HEK293 (cell line): Measurements from ENCODE around the gene SNX15.
A peak's percentile ranks its signal among the peaks of the same experiment; 100 is the strongest.

Experiments used
- CTCF ChIA-PET: fragments of 350-600 bp; formaldehyde crosslinking; extraction: SDS; loops from one replicate; lab custom pipeline; 2021; ENCODE audit warnings: antibody characterized with exemption; lab: Yijun Ruan, JAX
- POLR2A ChIA-PET: fragments of 300-600 bp; formaldehyde crosslinking; extraction: SDS; loops from one replicate; lab custom pipeline; 2020; ENCODE audit warnings: antibody characterized with exemption, inconsistent platforms; lab: Yijun Ruan, JAX
- H3K27ac ChIP-seq: fragments of 200-500 bp; sonication (Bioruptor generic); 2 replicates; pipeline ENCODE4 v1.5.1; 2014; ENCODE audit warnings: low read depth, low read length, control low read depth, inconsistent platforms; ENCODE audit errors: extremely low read depth
- H3K36me3 ChIP-seq, 2 experiments: fragments of 200-500 bp in 1 of 2; sonication (Bioruptor generic) in 1 of 2; 1 replicate in 1 of 2; 2 replicates in 1 of 2; pipeline ENCODE4 v1.5.1; 2014 to 2017; ENCODE audit warnings: inconsistent platforms in 2 of 2, low read length in 2 of 2; ENCODE audit not compliant: control insufficient read depth in 2 of 2, insufficient read depth in 1 of 2
- H3K4me1 ChIP-seq: fragments of 200-500 bp; sonication (Bioruptor generic); 2 replicates; pipeline ENCODE4 v1.5.1; 2014; ENCODE audit warnings: mild to moderate bottlenecking, low read length, inconsistent platforms; ENCODE audit not compliant: control insufficient read depth, insufficient read depth
- H3K4me3 ChIP-seq: 2 replicates; pipeline ENCODE4 v1.5.1; 2011; ENCODE audit warnings: low read depth, mild to moderate bottlenecking, control low read depth, low read length, moderate library complexity
- H3K9me3 ChIP-seq: fragments of 200-500 bp; sonication (Bioruptor generic); 2 replicates; pipeline ENCODE4 v1.5.1; 2014; ENCODE audit warnings: low read depth, low read length, inconsistent platforms; ENCODE audit not compliant: control insufficient read depth, insufficient read depth
- EGR2 ChIP-seq: fragments of 450-650 bp; formaldehyde crosslinking; IDR thresholded peaks from 2 replicates; pipeline ENCODE4 v1.5.1; 2016; ENCODE audit warnings: low read depth, missing biosample characterization, missing genetic modification characterization
- HOXA7 ChIP-seq: sonication (generic); formaldehyde crosslinking; IDR thresholded peaks from 2 replicates; pipeline ENCODE4 v1.8.1; 2022; ENCODE audit warnings: missing genetic modification reagents, borderline replicate concordance
- KLF1 ChIP-seq: fragments of 450-650 bp; formaldehyde crosslinking; IDR thresholded peaks from 2 replicates; pipeline ENCODE4 v1.5.1; 2016; ENCODE audit warnings: missing biosample characterization, missing genetic modification characterization
- KLF9 ChIP-seq: fragments of 450-650 bp; formaldehyde crosslinking; IDR thresholded peaks from 2 replicates; pipeline ENCODE4 v1.5.1; 2016; ENCODE audit warnings: missing biosample characterization, missing genetic modification characterization, low read depth
- SP3 ChIP-seq: fragments of 450-650 bp; formaldehyde crosslinking; IDR thresholded peaks from 2 replicates; pipeline ENCODE4 v1.5.1; 2016; ENCODE audit warnings: missing biosample characterization, missing genetic modification characterization
- YY2 ChIP-seq: fragments of 450-650 bp; formaldehyde crosslinking; IDR thresholded peaks from 2 replicates; pipeline ENCODE4 v1.5.1; 2016; ENCODE audit warnings: missing biosample characterization, missing genetic modification characterization
- ZNF133 ChIP-seq: fragments of 450-650 bp; formaldehyde crosslinking; IDR thresholded peaks from 2 replicates; pipeline ENCODE4 v1.5.1; 2016; ENCODE audit warnings: missing biosample characterization, missing genetic modification characterization
- ZNF146 ChIP-seq: fragments of 450-650 bp; formaldehyde crosslinking; IDR thresholded peaks from 2 replicates; pipeline ENCODE4 v1.5.1; 2016; ENCODE audit warnings: missing biosample characterization, missing genetic modification characterization
- ZNF175 ChIP-seq: fragments of 450-650 bp; formaldehyde crosslinking; IDR thresholded peaks from 2 replicates; pipeline ENCODE4 v1.5.1; 2016; ENCODE audit warnings: missing biosample characterization, missing genetic modification characterization
- ZNF211 ChIP-seq: fragments of 450-650 bp; formaldehyde crosslinking; IDR thresholded peaks from 2 replicates; pipeline ENCODE4 v1.5.1; 2016; ENCODE audit warnings: low read depth, missing biosample characterization, missing genetic modification characterization
- ZNF239 ChIP-seq: fragments of 450-650 bp; formaldehyde crosslinking; IDR thresholded peaks from 2 replicates; pipeline ENCODE4 v1.5.1; 2016; ENCODE audit warnings: missing biosample characterization, missing genetic modification characterization
- ZNF266 ChIP-seq: fragments of 450-650 bp; formaldehyde crosslinking; IDR thresholded peaks from 2 replicates; pipeline ENCODE4 v1.5.1; 2016; ENCODE audit warnings: missing biosample characterization, missing genetic modification characterization, low read depth
- ZNF292 ChIP-seq: fragments of 450-650 bp; formaldehyde crosslinking; IDR thresholded peaks from 2 replicates; pipeline ENCODE4 v1.5.1; 2016; ENCODE audit warnings: low read depth, missing biosample characterization, missing genetic modification characterization, borderline replicate concordance
- ZNF335 ChIP-seq: fragments of 450-650 bp; formaldehyde crosslinking; conservative IDR thresholded peaks from 2 replicates; pipeline ENCODE4 v1.5.1; 2016; ENCODE audit warnings: missing biosample characterization, missing genetic modification characterization
- ZNF501 ChIP-seq: fragments of 450-650 bp; formaldehyde crosslinking; IDR thresholded peaks from 2 replicates; pipeline ENCODE4 v1.5.1; 2016; ENCODE audit warnings: missing biosample characterization, missing genetic modification characterization
- ZNF529 ChIP-seq: fragments of 450-650 bp; formaldehyde crosslinking; IDR thresholded peaks from 2 replicates; pipeline ENCODE4 v1.5.1; 2017; ENCODE audit warnings: missing genetic modification characterization, missing biosample characterization; ENCODE audit not compliant: insufficient replicate concordance
- ZNF549 ChIP-seq: fragments of 450-650 bp; IDR thresholded peaks from 2 replicates; pipeline ENCODE4 v1.5.1; 2018; ENCODE audit warnings: missing biosample characterization, missing genetic modification characterization, mild to moderate bottlenecking, inconsistent platforms, moderate library complexity
- ZNF558 ChIP-seq: fragments of 450-650 bp; formaldehyde crosslinking; IDR thresholded peaks from 2 replicates; pipeline ENCODE4 v1.5.1; 2016; ENCODE audit warnings: missing biosample characterization, missing genetic modification characterization
- ZNF747 ChIP-seq: fragments of 450-650 bp; formaldehyde crosslinking; IDR thresholded peaks from 2 replicates; pipeline ENCODE4 v1.5.1; 2016; ENCODE audit warnings: missing biosample characterization, missing genetic modification characterization
- ZNF768 ChIP-seq: fragments of 450-650 bp; formaldehyde crosslinking; IDR thresholded peaks from 2 replicates; pipeline ENCODE4 v1.5.1; 2018; ENCODE audit warnings: missing biosample characterization, mild to moderate bottlenecking, missing genetic modification characterization
- ZSCAN23 ChIP-seq: fragments of 450-650 bp; formaldehyde crosslinking; IDR thresholded peaks from 2 replicates; pipeline ENCODE4 v1.5.1; 2016; ENCODE audit warnings: missing biosample characterization, missing genetic modification characterization
- ZXDB ChIP-seq: fragments of 450-650 bp; formaldehyde crosslinking; IDR thresholded peaks from 2 replicates; pipeline ENCODE4 v1.5.1; 2016; ENCODE audit warnings: missing biosample characterization, missing genetic modification characterization
- TF ChIP-seq, protein P1 (sequence below): fragments of 450-650 bp; formaldehyde crosslinking; IDR thresholded peaks from 2 replicates; pipeline ENCODE4 v1.5.1; 2016; ENCODE audit warnings: missing biosample characterization, missing genetic modification characterization
- TF ChIP-seq, protein P2 (sequence below): fragments of 450-650 bp; formaldehyde crosslinking; IDR thresholded peaks from 2 replicates; pipeline ENCODE4 v1.5.1; 2016; ENCODE audit warnings: missing biosample characterization, missing genetic modification characterization
- TF ChIP-seq, protein P3 (sequence below): fragments of 450-650 bp; formaldehyde crosslinking; IDR thresholded peaks from 2 replicates; pipeline ENCODE4 v1.5.1; 2017; ENCODE audit warnings: missing biosample characterization, missing genetic modification characterization

The SNX15 gene

DNA sequence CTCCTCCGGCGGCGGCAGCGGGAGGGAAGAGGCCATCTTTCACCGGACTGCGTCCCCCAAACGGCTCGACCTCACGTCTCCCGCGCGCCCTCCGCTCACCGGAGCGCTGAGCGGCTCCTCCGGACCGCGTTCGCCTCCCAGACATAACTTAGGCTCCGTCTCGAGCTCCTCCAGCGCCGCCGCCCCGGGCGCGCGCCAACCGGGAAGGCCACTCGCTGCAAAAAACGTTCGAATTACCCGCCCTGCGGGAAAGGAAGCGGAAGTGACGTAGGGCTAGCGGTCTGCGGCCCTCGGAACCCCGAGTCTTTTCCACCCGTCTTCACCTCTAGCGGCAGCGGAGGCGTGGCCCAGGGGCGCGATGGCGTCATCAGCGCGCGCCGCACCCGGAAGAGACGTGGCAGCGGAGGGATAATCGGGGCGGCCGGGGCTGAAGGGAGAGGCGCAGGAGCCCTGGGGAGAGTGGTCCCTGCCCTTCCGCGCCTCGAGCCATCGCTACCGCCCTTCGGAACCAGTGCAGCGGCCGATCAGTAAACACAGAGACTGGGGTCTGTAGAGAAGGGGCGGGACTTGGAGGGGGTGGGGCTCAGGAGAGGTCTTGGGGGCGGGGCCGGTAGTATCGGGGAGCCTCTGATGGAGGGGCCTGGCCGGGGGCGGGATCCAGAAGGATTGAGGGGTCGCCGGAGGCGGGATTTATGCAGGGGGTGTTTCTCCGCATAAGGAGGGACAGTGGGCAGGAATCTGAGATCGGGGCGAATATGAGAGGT, 56.8 kb downstream of the SNX15 start, which contains the start of the genes CDCA5 and ZFPL1 (continued):
- TF ChIP-seq KLF1 (tag by site-specific recombination): peak; percentile 73
- TF ChIP-seq ZNF266: no peak
- no peak for TF ChIP-seq HOXA7 (CRISPR knock-in tag)

DNA sequence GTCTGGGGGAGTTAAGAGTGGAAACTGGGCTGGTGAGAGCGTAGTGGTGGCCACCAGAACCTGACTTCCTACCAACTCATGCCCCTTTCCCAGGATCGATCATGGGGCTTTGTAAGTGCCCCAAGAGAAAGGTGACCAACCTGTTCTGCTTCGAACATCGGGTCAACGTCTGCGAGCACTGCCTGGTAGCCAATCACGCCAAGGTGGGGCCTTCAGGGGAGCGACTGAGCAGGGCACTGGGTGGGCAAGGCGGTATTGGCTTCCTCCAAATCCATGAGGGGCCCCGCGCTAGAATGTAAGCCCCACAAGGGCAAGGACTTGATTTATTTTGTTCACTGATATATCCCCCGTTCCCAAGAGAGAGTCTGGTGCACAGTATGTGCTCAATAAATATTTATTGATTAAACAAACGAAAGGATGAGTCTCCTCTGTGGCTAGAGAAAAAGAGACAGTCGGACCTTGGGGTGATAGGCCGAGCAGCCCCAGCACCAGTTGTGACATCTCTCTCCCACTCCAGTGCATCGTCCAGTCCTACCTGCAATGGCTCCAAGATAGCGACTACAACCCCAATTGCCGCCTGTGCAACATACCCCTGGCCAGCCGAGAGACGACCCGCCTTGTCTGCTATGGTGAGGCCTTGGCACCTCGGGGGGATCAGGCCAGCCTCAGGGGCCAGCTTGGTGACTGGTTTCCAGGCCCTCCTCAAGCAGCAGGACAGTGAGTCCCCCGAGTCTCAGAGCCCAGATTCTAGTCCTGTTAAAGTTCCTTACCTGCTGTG, 57.5 kb downstream of the SNX15 start:
- Histone ChIP-seq H3K4me3 (peak overlapping the region; percentile 92), H3K4me1 (peaks cover 3% of the 10 kb centered on the region; the same call in 1 of the 2 replicates), H3K9me3 (no peaks in the 10 kb centered on the region), H3K27ac (peak overlapping the region; percentile 27; the same call in 1 of the 2 replicates), H3K36me3 (peaks cover 5 to 79% of the 10 kb centered on the region in 2 experiments; a peak in 2 of 3 replicates)
- TF ChIP-seq EGR2 (tag by site-specific recombination): no peak
- ChIA-PET POLR2A (interaction anchor here (0.6 to 1.3 kb wide), 5 partner anchors 9 to 234 kb away, joined by 3 to 5 read pairs (median 5); partner anchors contain the start of genes FAU, MRPL49 and VPS51), CTCF (no interaction called here)

DNA sequence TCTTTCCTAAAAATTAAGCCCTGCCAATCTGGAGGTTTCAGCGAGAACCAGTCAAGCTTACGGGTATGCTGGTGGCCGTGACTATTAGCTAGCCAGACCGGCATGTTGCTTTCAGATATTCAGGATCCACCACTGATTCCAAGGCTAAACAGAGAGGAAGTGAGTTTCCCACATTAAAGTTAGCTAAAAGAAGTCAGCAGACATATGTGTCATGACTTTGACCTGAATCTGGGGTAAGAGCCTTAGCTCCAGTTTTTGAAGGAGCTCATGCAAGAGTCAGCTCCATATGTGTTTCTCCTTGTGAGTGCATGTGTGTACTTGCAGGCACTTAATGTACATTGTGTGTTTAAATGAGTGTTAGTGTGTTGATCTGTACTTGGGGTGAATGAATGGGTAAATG, 58.2 kb downstream of the SNX15 start:
- no peak overlapping the region for H3K4me3 ChIP-seq
- TF ChIP-seq ZXDB (tag by site-specific recombination) (no peak), ZNF747 (tag by site-specific recombination) (no peak), KLF9 (tag by site-specific recombination) (no peak), ZNF501 (tag by site-specific recombination) (no peak), ZNF239 (no peak), ZNF211 (tag by site-specific recombination) (no peak), ZNF529 (no peak), ZSCAN23 (tag by site-specific recombination) (no peak), ZNF335 (no peak), ZNF292 (tag by site-specific recombination) (no peak), ZNF146 (no peak), ZNF175 (tag by site-specific recombination) (no peak)
- TF ChIP-seq, protein P1, sequence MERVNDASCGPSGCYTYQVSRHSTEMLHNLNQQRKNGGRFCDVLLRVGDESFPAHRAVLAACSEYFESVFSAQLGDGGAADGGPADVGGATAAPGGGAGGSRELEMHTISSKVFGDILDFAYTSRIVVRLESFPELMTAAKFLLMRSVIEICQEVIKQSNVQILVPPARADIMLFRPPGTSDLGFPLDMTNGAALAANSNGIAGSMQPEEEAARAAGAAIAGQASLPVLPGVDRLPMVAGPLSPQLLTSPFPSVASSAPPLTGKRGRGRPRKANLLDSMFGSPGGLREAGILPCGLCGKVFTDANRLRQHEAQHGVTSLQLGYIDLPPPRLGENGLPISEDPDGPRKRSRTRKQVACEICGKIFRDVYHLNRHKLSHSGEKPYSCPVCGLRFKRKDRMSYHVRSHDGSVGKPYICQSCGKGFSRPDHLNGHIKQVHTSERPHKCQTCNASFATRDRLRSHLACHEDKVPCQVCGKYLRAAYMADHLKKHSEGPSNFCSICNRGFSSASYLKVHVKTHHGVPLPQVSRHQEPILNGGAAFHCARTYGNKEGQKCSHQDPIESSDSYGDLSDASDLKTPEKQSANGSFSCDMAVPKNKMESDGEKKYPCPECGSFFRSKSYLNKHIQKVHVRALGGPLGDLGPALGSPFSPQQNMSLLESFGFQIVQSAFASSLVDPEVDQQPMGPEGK (tag by site-specific recombination): no peak
- ChIA-PET POLR2A (interaction anchor here (0.6 to 1.3 kb wide), 5 partner anchors 9 to 235 kb away, joined by 3 to 5 read pairs (median 5); partner anchors contain the start of genes FAU, MRPL49 and VPS51), CTCF (no interaction called here)
- H3K36me3 ChIP-seq: peaks cover 3 to 74% of the 10 kb centered on the region in 2 experiments; a peak in 2 of 3 replicates
- no peaks in the 10 kb centered on the region for H3K9me3 ChIP-seq
- H3K27ac ChIP-seq: no peak overlapping the region
- peaks cover 3% of the 10 kb centered on the region; the same call in 1 of the 2 replicates for H3K4me1 ChIP-seq

DNA sequence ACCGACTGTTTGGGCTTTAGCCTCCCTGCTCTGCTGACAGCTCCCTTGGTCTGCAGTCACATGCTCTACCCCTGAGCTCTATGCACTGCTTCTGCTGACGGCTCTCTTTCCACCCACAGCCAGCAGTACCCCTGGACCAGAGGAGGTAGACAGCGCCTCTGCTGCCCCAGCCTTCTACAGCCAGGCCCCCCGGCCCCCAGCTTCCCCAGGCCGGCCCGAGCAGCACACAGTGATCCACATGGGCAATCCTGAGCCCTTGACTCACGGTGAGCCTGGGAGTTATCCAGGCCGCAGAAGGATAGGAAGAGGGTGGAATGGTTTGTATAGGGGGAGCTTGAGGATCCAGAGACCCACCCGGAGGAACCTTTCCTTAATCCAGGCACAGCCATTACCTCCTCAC, 59.6 kb downstream of the SNX15 start:
- no peaks in the 10 kb centered on the region for H3K9me3 ChIP-seq
- no peak overlapping the region for H3K27ac ChIP-seq
- H3K4me1 ChIP-seq: peaks cover 3% of the 10 kb centered on the region; the same call in 1 of the 2 replicates
- CTCF ChIA-PET: no interaction called here
- H3K36me3 ChIP-seq: peaks cover 0 to 60% of the 10 kb centered on the region in 2 experiments; a peak in 1 of 3 replicates
- no peak overlapping the region for H3K4me3 ChIP-seq
- POLR2A ChIA-PET: interaction anchor here (0.9 kb wide), 1 partner anchor 14 kb away, joined by 4 read pairs; no protein-coding TSS in a partner anchor
- TF ChIP-seq ZNF558 (no peak), YY2 (tag by site-specific recombination) (no peak), SP3 (tag by site-specific recombination) (no peak), ZNF768 (tag by site-specific recombination) (no peak), ZNF133 (tag by site-specific recombination) (no peak), ZNF549 (tag by site-specific recombination) (no peak)
- TF ChIP-seq, protein P2, sequence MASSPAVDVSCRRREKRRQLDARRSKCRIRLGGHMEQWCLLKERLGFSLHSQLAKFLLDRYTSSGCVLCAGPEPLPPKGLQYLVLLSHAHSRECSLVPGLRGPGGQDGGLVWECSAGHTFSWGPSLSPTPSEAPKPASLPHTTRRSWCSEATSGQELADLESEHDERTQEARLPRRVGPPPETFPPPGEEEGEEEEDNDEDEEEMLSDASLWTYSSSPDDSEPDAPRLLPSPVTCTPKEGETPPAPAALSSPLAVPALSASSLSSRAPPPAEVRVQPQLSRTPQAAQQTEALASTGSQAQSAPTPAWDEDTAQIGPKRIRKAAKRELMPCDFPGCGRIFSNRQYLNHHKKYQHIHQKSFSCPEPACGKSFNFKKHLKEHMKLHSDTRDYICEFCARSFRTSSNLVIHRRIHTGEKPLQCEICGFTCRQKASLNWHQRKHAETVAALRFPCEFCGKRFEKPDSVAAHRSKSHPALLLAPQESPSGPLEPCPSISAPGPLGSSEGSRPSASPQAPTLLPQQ (tag by site-specific recombination): no peak
- TF ChIP-seq, protein P3, sequence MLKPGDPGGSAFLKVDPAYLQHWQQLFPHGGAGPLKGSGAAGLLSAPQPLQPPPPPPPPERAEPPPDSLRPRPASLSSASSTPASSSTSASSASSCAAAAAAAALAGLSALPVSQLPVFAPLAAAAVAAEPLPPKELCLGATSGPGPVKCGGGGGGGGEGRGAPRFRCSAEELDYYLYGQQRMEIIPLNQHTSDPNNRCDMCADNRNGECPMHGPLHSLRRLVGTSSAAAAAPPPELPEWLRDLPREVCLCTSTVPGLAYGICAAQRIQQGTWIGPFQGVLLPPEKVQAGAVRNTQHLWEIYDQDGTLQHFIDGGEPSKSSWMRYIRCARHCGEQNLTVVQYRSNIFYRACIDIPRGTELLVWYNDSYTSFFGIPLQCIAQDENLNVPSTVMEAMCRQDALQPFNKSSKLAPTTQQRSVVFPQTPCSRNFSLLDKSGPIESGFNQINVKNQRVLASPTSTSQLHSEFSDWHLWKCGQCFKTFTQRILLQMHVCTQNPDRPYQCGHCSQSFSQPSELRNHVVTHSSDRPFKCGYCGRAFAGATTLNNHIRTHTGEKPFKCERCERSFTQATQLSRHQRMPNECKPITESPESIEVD: no peak
